Activated B cell treated with CpG ODN at 0.5 μM for 24 hours (primary cell): ENCODE measurements around the gene MYLK. TPM values are rescaled to one million over a fixed set of nuclear protein-coding genes. Genes with fewer than 3 reads are reported as not detected.

Experiments used
- ATAC-seq: fragments of 200-7000 bp; cut with Tn5 transposase; one replicate; pipeline ENCODE4 v1.10.0; 2021; ENCODE audit warnings: low read depth, mild to moderate bottlenecking, moderate library complexity
- CTCF ChIA-PET: fragments of 350-600 bp; sonication (Branson Sonifier 250); formaldehyde crosslinking; loops from one replicate; lab custom pipeline; 2021; ENCODE audit warnings: antibody characterized with exemption; lab: Charles Lee
- POLR2A ChIA-PET: fragments of 350-600 bp; sonication (Branson Sonifier 250); formaldehyde crosslinking; loops from one replicate; lab custom pipeline; 2021; ENCODE audit warnings: antibody characterized with exemption; lab: Charles Lee
- DNase-seq: peaks from one replicate; pipeline ENCODE4 v3.0.0; 2022
- H3K27ac Mint-ChIP-seq: one replicate; pipeline ENCODE4 v1.8.0; 2020; ENCODE audit warnings: mixed read lengths
- H3K27me3 Mint-ChIP-seq: one replicate; pipeline ENCODE4 v1.8.0; 2021; ENCODE audit warnings: mixed read lengths
- H3K36me3 Mint-ChIP-seq: one replicate; pipeline ENCODE4 v1.8.0; 2021; ENCODE audit warnings: low read depth, mixed read lengths
- H3K4me1 Mint-ChIP-seq: one replicate; pipeline ENCODE4 v1.8.0; 2021; ENCODE audit warnings: mixed read lengths
- H3K4me3 Mint-ChIP-seq: one replicate; pipeline ENCODE4 v1.8.0; 2020; ENCODE audit warnings: mild to moderate bottlenecking, mixed read lengths
- H3K9me3 Mint-ChIP-seq: one replicate; pipeline ENCODE4 v1.8.0; 2020; ENCODE audit warnings: mixed read lengths
- CTCF ChIP-seq: fragments of 200-600 bp; IDR thresholded peaks from one replicate; pipeline ENCODE4 v1.8.0; 2022; ENCODE audit warnings: antibody characterized with exemption, mild to moderate bottlenecking
- intact Hi-C: fragments of 100-400 bp; cut with micrococcal nuclease; formaldehyde crosslinking; loops from one replicate; pipeline ENCODE4 v1.15.1; 2024
- total RNA-seq: library from RNA; stranded (reverse); gene quantifications from 2 replicates; pipeline ENCODE4 v1.2.3, GENCODE V29; 2022

Gene MYLK
- total RNA-seq, 1 donor from 2014 or later = not detected

DNA sequence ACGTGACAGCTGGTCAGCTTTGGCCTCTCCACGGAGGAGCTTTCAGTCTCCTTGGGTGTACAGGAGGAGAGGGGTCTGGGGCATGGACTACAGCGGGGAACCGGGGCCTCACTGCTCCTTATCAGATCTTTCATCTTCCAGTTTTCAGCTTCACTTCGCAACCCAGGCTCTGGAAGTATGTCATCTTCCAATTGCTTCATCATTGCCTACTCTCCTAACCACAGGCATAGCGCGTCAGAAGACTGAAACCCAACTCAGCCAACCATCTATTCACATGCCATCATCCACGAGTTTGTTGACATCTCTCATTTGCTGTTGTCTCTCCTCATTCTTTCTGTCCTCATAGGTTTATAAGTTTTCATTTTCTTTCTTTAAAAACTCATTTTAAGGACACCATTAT lies 119.5 kb downstream of the MYLK start:
- CTCF ChIA-PET = no interaction called here
- intact Hi-C loops = no loop called here
- Mint-ChIP-seq H3K4me3 (no peak overlapping the region), H3K27ac (no peak overlapping the region), H3K27me3 (no peaks in the 10 kb centered on the region), H3K4me1 (no peaks in the 10 kb centered on the region), H3K36me3 (no peaks in the 10 kb centered on the region), H3K9me3 (no peaks in the 10 kb centered on the region)
- no peak for TF ChIP-seq CTCF
- POLR2A ChIA-PET = no interaction called here
- no peak for ATAC-seq
- DNase-seq = no peak

GRCh38 chr3:123762805-123763204 lies 121.3 kb downstream of the MYLK start:
- ATAC-seq = no peak
- intact Hi-C loops = no loop called here
- no peak for DNase-seq
- no peaks in the 10 kb centered on the region for H3K27me3 Mint-ChIP-seq
- H3K4me1 Mint-ChIP-seq = peaks cover 10% of the 10 kb centered on the region
- no peak overlapping the region for H3K27ac Mint-ChIP-seq
- POLR2A ChIA-PET = no interaction called here
- H3K4me3 Mint-ChIP-seq = no peak overlapping the region
- no peaks in the 10 kb centered on the region for H3K36me3 Mint-ChIP-seq
- CTCF ChIA-PET = no interaction called here
- TF ChIP-seq CTCF = no peak
- H3K9me3 Mint-ChIP-seq = no peaks in the 10 kb centered on the region

DNA sequence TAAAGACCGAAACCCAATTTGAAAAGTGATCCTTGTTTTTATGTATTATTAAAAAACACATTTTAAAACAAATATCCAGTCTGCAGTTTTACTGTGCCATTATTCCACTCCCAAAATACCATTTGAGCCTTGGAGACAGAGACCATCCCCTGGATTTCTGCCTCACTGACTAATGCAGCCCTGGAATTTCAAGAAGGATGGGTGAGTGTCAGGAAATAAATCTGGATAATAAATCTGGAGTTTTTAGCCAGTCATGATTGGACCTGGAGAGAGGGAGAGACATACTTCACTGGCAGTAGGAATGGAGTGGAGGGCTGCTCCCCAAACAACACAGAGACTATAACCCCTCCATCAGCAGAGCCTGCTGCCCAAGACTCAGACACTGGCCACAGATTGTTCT lies 123.3 kb downstream of the MYLK start:
- POLR2A ChIA-PET = no interaction called here
- TF ChIP-seq CTCF = no peak
- ATAC-seq = no peak

DNA sequence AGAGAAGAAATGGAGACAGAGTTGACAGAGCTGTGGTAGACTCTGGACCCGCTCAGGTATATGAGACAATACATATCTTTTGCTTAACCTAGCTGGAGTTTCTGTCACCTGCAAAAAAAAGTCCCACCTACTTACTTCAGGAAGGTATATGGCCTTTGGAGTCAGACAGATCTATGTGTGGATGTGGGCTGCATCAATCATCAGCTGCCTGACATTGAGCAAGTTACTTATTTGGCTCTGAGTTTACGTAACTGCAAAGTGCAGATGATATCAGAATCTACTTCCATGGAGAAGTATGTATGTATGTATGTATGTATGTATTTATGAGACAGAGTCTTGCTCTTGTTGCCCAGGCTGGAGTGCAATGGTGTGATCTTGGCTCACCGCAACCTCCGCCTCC lies 124.3 kb downstream of the MYLK start:
- TF ChIP-seq CTCF = no peak
- Mint-ChIP-seq H3K27ac (no peak overlapping the region), H3K4me3 (no peak overlapping the region), H3K9me3 (no peaks in the 10 kb centered on the region), H3K27me3 (no peaks in the 10 kb centered on the region), H3K4me1 (peaks cover 21% of the 10 kb centered on the region), H3K36me3 (no peaks in the 10 kb centered on the region)
- intact Hi-C loops = no loop called here
- no peak for DNase-seq
- POLR2A ChIA-PET = no interaction called here
- no peak for ATAC-seq
- CTCF ChIA-PET = no interaction called here

More for the DNA sequence above, 123.3 kb downstream of the MYLK start:
- Mint-ChIP-seq H3K4me1 (peaks cover 21% of the 10 kb centered on the region), H3K27me3 (no peaks in the 10 kb centered on the region), H3K36me3 (no peaks in the 10 kb centered on the region), H3K9me3 (no peaks in the 10 kb centered on the region), H3K4me3 (no peak overlapping the region), H3K27ac (no peak overlapping the region)
- no peak for DNase-seq
- CTCF ChIA-PET = no interaction called here
- intact Hi-C loops = no loop called here

- no peak for TF ChIP-seq CTCF
- CTCF ChIA-PET = no interaction called here
- intact Hi-C loops = no loop called here
- POLR2A ChIA-PET = no interaction called here
- Mint-ChIP-seq H3K4me3 (no peak overlapping the region), H3K9me3 (no peaks in the 10 kb centered on the region), H3K4me1 (peaks cover 21% of the 10 kb centered on the region), H3K36me3 (no peaks in the 10 kb centered on the region), H3K27me3 (no peaks in the 10 kb centered on the region), H3K27ac (no peak overlapping the region)
- DNase-seq (no peak), ATAC-seq (no peak)
Observed at GRCh38 chr3:123759311-123759710, 124.8 kb downstream of the MYLK start.
